RWPE2 (cell line): ENCODE data around the gene RHOXF2B.
"Not testable (repeated sequence)": the region's sequence is repeated elsewhere in the genome, so short reads cannot be mapped to it uniquely, and the experiment has no call there.

Experiments used
- ATAC-seq: fragments of 200-7000 bp; cut with Tn5 transposase; 3 replicates; pipeline ENCODE4 v1.9.1; 2021; ENCODE audit warnings: low read depth
- DNase-seq: peaks from one replicate; pipeline ENCODE4 v3.0.0-alpha.2; 2020; ENCODE audit warnings: low spot score
- H3K27ac ChIP-seq: fragments of 450-650 bp; 2 replicates; pipeline ENCODE4 v1.5.1; 2017; ENCODE audit warnings: mild to moderate bottlenecking; ENCODE audit not compliant: poor library complexity, severe bottlenecking
- H3K27me3 ChIP-seq: fragments of 250-450 bp; sonication (Bioruptor Pico); 2 replicates; pipeline ENCODE4 v1.5.1; 2021; ENCODE audit warnings: mild to moderate bottlenecking, moderate library complexity; ENCODE audit not compliant: insufficient read depth, poor library complexity, severe bottlenecking
- H3K36me3 ChIP-seq: fragments of 250-450 bp; sonication (Bioruptor Pico); 2 replicates; pipeline ENCODE4 v1.5.1; 2020; ENCODE audit warnings: low read depth, mild to moderate bottlenecking, moderate library complexity
- H3K4me1 ChIP-seq: fragments of 250-450 bp; sonication (Bioruptor Pico); 2 replicates; pipeline ENCODE4 v1.5.1; 2021; ENCODE audit warnings: mild to moderate bottlenecking, moderate library complexity; ENCODE audit not compliant: insufficient read depth, poor library complexity, severe bottlenecking
- H3K4me3 ChIP-seq: fragments of 250-450 bp; sonication (Bioruptor Pico); 2 replicates; pipeline ENCODE4 v1.5.1; 2021; ENCODE audit warnings: mild to moderate bottlenecking, moderate library complexity; ENCODE audit not compliant: severe bottlenecking
- H3K9me3 ChIP-seq: fragments of 250-450 bp; sonication (Bioruptor Pico); 2 replicates; pipeline ENCODE4 v1.5.1; 2021; ENCODE audit warnings: mild to moderate bottlenecking, moderate library complexity; ENCODE audit not compliant: severe bottlenecking
- TF ChIP-seq, protein P1 (sequence below): fragments of 450-650 bp; IDR thresholded peaks from one replicate; pipeline ENCODE4 v1.5.1; 2017; ENCODE audit warnings: mild to moderate bottlenecking, moderate library complexity; ENCODE audit not compliant: poor library complexity, severe bottlenecking

The RHOXF2B gene

DNA sequence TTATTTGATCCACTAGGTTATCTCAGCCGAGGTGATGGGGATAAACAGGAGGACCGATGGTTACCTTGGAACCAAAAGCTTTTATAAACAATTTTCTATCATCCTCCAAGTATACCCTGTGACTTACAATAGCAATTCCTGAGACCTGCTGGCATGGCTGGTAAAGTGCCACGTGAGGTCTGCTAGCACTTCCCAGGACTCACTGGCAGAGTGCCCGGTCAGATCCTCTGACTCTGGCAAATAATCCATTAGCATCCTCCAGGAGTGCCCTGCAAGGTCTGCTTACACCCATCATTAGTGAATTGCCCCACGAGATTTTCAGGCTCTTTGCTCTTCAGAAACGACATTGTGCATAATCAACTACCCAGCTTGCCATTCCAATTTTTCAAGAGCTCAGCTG, 37.3 kb downstream of the RHOXF2B start:
- H3K4me1 ChIP-seq, H3K9me3 ChIP-seq, H3K27me3 ChIP-seq, DNase-seq, H3K4me3 ChIP-seq, H3K36me3 ChIP-seq, ATAC-seq, H3K27ac ChIP-seq: not testable (repeated sequence)

DNA sequence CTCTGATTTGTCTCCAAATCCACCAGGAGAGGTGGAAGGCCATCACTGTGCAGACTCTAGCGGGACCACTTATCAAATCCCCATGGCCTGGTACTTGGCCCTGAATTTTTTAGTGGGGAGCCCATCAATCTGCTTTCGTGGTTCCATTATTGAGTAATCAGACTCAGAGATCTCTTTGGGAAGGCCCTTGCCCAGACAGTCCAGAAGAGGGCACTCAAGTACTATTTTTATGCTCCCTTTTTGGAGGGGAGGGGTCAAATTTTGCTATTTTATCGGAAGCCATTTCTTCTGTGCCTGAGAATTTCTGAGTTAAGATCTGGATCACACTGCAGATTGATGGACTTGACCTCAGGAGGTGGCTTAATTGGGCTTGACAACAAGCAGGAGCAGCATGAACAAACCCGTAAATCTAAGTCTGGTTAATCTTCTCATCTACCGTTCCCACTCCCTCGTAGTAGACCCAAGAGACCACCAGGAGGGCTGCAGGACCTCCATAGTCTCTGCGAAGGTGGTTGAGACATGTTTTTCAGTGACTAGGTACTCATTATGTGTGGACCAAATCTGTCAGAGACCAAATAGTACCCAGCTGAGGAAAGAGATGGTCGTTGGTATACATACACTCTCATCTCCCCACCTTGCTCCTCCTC, 38.3 kb downstream of the RHOXF2B start:
- not testable (repeated sequence) for H3K27ac ChIP-seq, ATAC-seq, H3K4me1 ChIP-seq, H3K9me3 ChIP-seq, H3K4me3 ChIP-seq, H3K27me3 ChIP-seq, DNase-seq, H3K36me3 ChIP-seq

DNA sequence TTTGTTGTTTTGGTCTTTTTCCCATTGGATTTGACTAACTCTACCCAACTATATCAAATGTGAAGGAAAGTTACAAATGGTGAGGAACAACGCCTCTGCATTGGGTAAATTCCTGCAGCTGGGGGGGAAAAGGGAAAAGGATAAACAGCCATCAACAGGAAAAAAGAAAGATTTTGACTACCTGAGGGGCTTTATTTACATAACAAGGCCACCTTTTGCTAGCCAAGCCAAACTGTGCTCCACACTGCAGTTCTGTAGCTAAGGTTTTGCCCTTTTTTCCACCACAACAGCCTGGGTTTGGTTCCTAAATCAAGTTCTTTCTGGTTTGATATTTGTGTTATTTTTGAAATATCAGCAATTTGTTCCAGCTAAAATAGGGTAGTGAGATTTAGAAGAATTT, 40.8 kb downstream of the RHOXF2B start:
- Histone ChIP-seq H3K27me3 (no peaks in the 10 kb centered on the region), H3K27ac (no peak overlapping the region), H3K9me3 (no peaks in the 10 kb centered on the region), H3K4me1 (no peaks in the 10 kb centered on the region), H3K36me3 (no peaks in the 10 kb centered on the region), H3K4me3 (no peak overlapping the region)
- DNase-seq, result no peak
- ATAC-seq, result no peak
- TF ChIP-seq, protein P1, sequence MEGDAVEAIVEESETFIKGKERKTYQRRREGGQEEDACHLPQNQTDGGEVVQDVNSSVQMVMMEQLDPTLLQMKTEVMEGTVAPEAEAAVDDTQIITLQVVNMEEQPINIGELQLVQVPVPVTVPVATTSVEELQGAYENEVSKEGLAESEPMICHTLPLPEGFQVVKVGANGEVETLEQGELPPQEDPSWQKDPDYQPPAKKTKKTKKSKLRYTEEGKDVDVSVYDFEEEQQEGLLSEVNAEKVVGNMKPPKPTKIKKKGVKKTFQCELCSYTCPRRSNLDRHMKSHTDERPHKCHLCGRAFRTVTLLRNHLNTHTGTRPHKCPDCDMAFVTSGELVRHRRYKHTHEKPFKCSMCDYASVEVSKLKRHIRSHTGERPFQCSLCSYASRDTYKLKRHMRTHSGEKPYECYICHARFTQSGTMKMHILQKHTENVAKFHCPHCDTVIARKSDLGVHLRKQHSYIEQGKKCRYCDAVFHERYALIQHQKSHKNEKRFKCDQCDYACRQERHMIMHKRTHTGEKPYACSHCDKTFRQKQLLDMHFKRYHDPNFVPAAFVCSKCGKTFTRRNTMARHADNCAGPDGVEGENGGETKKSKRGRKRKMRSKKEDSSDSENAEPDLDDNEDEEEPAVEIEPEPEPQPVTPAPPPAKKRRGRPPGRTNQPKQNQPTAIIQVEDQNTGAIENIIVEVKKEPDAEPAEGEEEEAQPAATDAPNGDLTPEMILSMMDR, result no peak

DNA sequence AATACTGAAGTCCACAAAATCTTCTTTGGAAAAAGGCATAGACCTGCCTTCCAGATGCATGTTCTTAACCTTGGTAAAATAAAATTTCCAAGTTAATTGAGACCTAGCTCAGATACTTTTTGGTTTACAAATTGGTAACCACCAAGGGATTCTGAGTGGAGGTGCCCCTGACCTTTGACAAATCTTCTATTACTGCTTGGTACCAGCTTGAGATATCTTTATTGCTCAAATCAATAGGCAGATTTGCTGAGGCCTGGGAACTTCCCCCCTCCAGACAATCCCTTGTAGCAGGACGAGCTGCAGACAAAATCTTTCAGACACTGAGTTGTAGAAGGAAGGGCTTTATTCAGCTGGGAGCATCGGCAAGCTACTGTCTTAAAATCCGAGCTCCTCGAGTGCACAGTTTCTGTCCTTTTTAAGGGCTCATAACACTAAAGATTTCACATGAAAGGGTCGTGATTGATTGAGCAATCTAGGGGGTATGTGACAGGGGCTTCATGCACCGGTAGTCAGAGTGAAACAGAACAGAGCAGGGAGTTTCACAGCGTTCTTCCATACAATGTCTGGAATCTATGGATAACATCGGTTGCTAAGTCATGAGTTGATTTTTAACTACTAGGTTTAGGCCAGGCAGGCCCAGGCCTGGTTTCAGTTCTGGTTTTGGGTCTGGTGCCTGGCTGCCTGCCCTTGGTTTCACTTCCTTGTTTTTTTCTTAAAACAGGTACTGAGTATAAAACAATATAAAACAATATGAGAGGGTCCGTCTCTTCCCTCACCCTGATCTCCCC, 41.8 kb downstream of the RHOXF2B start:
- ATAC-seq, H3K27me3 ChIP-seq, H3K4me3 ChIP-seq, H3K9me3 ChIP-seq, H3K36me3 ChIP-seq, H3K4me1 ChIP-seq, DNase-seq, H3K27ac ChIP-seq: not testable (repeated sequence)

DNA sequence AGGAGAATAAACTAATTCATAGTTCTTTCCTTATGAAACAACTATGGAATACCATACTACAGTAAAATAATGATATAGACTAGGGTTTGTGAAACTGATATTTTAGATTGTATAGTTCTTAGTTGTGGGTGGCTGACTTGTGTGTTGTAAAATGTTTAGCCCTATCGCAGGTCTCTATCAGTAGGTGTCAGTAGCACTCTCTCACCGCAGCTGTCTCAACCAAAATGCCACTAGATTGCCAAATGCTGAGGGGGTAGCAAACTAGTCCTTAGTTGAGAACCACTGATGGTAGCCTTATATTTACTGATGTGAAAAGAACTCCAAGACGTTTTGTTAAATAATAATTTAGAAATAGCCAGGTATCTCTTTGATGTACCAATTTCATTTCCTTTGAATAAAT, 48.1 kb downstream of the RHOXF2B start:
- ATAC-seq, result no peak
- no peak for DNase-seq
- no peak overlapping the region for H3K27ac ChIP-seq
- TF ChIP-seq, protein P1, result no peak
- no peaks in the 10 kb centered on the region for H3K36me3 ChIP-seq
- no peak overlapping the region for H3K4me3 ChIP-seq
- H3K9me3 ChIP-seq, result no peaks in the 10 kb centered on the region
- H3K27me3 ChIP-seq, result no peaks in the 10 kb centered on the region
- H3K4me1 ChIP-seq, result no peaks in the 10 kb centered on the region

DNA sequence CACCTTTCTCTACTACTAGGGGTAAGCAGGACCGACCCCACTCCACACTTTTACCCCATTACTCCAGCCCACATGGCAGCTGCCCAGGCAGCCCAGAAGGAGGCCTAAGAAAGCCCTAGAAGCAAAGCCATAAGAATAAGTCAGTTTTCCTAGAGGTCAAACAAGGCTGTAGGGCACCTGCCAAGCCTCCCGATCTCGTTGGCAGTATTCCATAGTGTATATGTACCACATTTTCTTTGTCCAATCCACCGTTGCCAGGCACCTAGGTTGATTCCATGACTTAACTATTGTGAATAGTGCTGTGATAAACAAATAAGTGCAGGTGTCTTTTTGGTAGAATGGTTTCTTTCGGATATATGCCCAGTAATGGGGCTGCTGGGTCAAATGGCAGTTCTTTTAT, 54.2 kb downstream of the RHOXF2B start:
- Histone ChIP-seq H3K27ac (no peak overlapping the region), H3K27me3 (no peaks in the 10 kb centered on the region), H3K36me3 (no peaks in the 10 kb centered on the region), H3K9me3 (no peaks in the 10 kb centered on the region), H3K4me3 (no peak overlapping the region), H3K4me1 (no peaks in the 10 kb centered on the region)
- TF ChIP-seq, protein P1, result no peak
- no peak for ATAC-seq
- no peak for DNase-seq
